ENCODE results near the gene ANTXR2. TPM values are rescaled to one million over a fixed set of nuclear protein-coding genes. Genes with fewer than 3 reads are reported as not detected.

The ANTXR2 gene
- total RNA-seq, 1 donor from 2014 or later: 64.6 TPM

DNA sequence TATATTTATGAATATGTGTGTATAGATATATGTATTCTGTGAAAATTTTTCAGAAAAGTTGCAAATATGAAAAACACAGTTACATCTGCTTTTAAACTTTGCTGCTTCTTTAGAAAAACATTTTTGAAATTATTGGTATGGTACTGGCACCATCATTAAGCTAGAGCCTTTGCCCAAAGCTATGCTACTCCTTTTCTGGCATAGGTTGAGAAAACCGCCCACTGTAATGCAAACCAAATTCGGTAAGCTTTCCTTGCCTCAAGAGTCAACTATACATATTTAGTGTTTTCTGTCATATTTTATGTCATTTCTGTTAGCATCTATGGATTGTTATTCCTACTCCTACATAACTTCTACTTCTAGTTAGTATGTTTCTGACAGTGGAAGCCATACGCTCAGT, 50.7 kb downstream of the ANTXR2 start:
- Histone ChIP-seq H3K27me3 (no peaks in the 10 kb centered on the region), H3K4me3 (no peak overlapping the region), H3K36me3 (peaks cover 0 to 6% of the 10 kb centered on the region in 2 donors), H3K9me3 (no peaks in the 10 kb centered on the region), H3K27ac (no peak overlapping the region), H3K4me1 (peaks cover 13% of the 10 kb centered on the region)
- TF ChIP-seq POLR2AphosphoS5 (IDR thresholded peaks at IDR 0.05; ENCODE audit: insufficient read depth in 1 of 2, low read depth in 1 of 2) (no peak), POLR2A (IDR thresholded peaks at IDR 0.05) (no peak)
- TF ChIP-seq, protein P1, sequence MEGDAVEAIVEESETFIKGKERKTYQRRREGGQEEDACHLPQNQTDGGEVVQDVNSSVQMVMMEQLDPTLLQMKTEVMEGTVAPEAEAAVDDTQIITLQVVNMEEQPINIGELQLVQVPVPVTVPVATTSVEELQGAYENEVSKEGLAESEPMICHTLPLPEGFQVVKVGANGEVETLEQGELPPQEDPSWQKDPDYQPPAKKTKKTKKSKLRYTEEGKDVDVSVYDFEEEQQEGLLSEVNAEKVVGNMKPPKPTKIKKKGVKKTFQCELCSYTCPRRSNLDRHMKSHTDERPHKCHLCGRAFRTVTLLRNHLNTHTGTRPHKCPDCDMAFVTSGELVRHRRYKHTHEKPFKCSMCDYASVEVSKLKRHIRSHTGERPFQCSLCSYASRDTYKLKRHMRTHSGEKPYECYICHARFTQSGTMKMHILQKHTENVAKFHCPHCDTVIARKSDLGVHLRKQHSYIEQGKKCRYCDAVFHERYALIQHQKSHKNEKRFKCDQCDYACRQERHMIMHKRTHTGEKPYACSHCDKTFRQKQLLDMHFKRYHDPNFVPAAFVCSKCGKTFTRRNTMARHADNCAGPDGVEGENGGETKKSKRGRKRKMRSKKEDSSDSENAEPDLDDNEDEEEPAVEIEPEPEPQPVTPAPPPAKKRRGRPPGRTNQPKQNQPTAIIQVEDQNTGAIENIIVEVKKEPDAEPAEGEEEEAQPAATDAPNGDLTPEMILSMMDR (IDR thresholded peaks at IDR 0.05): no peak
- intact Hi-C loops (cut with DNase I): no loop called here
- DNase-seq (ENCODE audit: extremely low spot score in 2 of 2): no peak

DNA sequence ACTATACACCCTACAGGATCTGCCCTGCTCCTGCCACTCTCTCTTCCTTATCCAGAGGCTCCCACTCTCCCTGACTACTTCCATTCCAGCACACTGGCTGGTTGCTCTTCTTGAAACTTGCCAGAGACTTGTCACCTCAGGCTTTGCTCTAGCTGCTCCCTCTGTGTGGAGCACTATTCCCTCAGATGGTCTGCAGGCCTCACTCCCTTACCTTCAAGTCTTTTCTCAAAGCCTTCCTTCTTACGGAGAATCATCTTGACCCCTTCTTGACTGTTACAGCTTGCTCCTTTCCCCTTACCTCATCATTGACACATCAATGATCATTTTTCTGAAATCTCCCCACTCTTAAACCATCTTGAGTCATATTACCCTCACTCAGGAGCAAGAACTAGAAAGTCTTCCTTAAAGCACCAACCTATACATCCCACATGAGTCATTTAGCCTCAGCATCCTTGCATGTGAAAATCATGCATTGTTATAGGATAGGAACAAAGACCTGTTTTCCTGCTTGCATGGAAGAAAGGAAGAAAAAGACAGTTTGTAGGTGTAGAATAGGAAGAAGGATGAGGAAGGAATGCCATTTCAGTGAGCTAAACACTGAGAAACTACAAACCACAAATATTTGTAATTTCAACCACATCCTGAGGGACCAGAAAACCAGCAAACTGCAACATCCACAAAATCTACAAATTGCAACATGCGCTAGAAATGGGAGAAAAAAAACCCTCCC, 55.7 kb downstream of the ANTXR2 start:
- H3K27me3 ChIP-seq: no peaks in the 10 kb centered on the region
- H3K9me3 ChIP-seq: no peaks in the 10 kb centered on the region
- TF ChIP-seq, protein P1 (IDR thresholded peaks at IDR 0.05): no peak
- TF ChIP-seq POLR2A (IDR thresholded peaks at IDR 0.05) (no peak), POLR2AphosphoS5 (IDR thresholded peaks at IDR 0.05; ENCODE audit: insufficient read depth in 1 of 2, low read depth in 1 of 2) (no peak)
- intact Hi-C loops (cut with DNase I): no loop called here
- H3K36me3 ChIP-seq: peaks cover 0 to 6% of the 10 kb centered on the region in 2 donors
- no peak for DNase-seq (ENCODE audit: extremely low spot score in 2 of 2)
- H3K4me3 ChIP-seq: no peak overlapping the region
- peaks cover 45% of the 10 kb centered on the region for H3K4me1 ChIP-seq
- H3K27ac ChIP-seq: peak overlapping the region; percentile 53

DNA sequence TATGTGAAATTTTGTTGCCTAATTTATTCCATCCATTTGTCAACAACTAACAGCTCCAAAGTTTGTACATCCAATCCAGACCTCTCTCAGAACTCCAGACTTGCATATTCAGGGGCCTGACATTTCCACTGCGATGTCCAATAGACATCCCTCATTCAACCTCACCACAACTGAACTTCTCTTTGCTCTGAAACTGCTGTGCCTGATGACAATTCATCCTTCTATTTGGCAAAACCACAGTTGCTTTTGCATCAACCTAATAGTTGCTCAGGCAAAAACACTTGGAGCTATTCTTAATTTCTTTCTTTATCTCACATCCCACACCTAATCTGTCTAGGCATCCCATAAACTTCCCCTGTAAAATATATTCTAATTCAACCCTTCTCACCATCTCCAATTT, 56.5 kb downstream of the ANTXR2 start:
- TF ChIP-seq, protein P1 (IDR thresholded peaks at IDR 0.05): no peak
- TF ChIP-seq POLR2A (IDR thresholded peaks at IDR 0.05) (no peak), POLR2AphosphoS5 (IDR thresholded peaks at IDR 0.05; ENCODE audit: insufficient read depth in 1 of 2, low read depth in 1 of 2) (no peak)
- DNase-seq (ENCODE audit: extremely low spot score in 2 of 2): no peak
- no peaks in the 10 kb centered on the region for H3K27me3 ChIP-seq
- peak overlapping the region; percentile 53 for H3K27ac ChIP-seq
- H3K4me1 ChIP-seq: peaks cover 48% of the 10 kb centered on the region
- H3K4me3 ChIP-seq: no peak overlapping the region
- H3K36me3 ChIP-seq: peaks cover 0 to 6% of the 10 kb centered on the region in 2 donors
- intact Hi-C loops (cut with DNase I): no loop called here
- H3K9me3 ChIP-seq: no peaks in the 10 kb centered on the region

DNA sequence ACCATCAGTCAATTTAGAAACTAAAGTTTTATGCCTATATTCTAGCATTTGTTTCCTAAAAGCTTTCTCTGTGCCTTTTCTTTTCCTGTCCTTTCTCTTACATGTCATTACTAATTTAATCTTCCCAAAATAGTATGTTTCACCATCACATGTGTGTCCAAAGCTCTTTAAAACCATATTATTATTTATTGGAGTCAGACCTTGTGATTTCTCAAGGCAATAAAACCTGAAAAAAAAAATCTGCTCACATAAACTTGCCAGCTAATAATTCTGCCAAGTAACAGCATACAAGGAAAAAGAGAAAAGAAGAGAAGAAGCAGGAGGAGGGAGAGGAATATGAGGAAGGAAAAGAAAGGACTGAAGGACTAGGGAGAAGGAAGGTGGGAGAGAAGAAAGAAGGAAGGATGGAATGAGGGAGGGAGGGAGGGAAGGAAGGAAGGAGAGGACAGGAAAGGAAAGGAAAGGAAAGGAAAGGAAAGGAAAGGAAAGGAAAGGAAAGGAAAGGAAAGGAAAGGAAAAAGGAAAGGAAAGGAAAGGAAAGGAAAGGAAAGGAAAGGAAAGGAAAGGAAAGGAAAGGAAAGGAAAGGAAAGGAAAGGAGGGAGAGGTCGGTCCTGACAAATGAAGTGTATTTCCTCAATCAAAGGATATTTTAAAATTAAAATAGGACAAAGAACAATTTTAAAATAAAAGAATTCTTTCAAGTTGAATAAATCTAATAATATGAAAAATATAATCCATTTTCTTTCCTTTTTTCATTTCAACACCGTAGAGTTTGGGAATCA, 57.4 kb downstream of the ANTXR2 start:
- DNase-seq (ENCODE audit: extremely low spot score in 2 of 2): no peak
- Histone ChIP-seq H3K9me3 (no peaks in the 10 kb centered on the region), H3K4me3 (no peak overlapping the region), H3K27me3 (no peaks in the 10 kb centered on the region), H3K27ac (peak overlapping the region; percentile 66), H3K4me1 (peaks cover 53% of the 10 kb centered on the region), H3K36me3 (peaks cover 0 to 6% of the 10 kb centered on the region in 2 donors)
- intact Hi-C loops (cut with DNase I): no loop called here
- TF ChIP-seq, protein P1 (IDR thresholded peaks at IDR 0.05): no peak
- TF ChIP-seq POLR2AphosphoS5 (IDR thresholded peaks at IDR 0.05; ENCODE audit: insufficient read depth in 1 of 2, low read depth in 1 of 2): peak; percentile 54 to 90

DNA sequence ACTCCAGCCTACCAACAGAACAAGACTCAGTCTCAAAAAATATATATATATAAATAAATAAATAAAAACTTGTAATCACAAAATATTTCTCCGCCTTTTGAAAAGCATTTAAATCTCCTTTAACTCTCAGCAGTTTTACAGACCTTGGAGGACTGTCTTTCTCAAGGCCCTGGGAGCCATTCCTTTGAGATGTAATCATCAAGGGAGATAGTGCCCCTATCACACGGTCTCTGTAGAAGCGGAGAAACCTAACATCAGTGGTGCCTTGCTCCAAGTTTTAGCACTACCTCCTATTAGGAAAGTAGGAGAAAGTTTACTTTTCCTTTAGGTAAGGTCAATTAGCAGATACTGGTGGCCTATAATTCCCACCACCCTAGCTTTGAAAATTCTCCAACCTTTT, 58.5 kb downstream of the ANTXR2 start:
- Histone ChIP-seq H3K27me3 (no peaks in the 10 kb centered on the region), H3K36me3 (peaks cover 0 to 6% of the 10 kb centered on the region in 2 donors), H3K4me3 (no peak overlapping the region), H3K9me3 (no peaks in the 10 kb centered on the region), H3K4me1 (peaks cover 53% of the 10 kb centered on the region), H3K27ac (peak overlapping the region; percentile 66)
- TF ChIP-seq POLR2AphosphoS5 (IDR thresholded peaks at IDR 0.05; ENCODE audit: insufficient read depth in 1 of 2, low read depth in 1 of 2): no peak
- TF ChIP-seq POLR2A (IDR thresholded peaks at IDR 0.05): no peak
- TF ChIP-seq, protein P1 (IDR thresholded peaks at IDR 0.05): no peak
- no peak for DNase-seq (ENCODE audit: extremely low spot score in 2 of 2)
- intact Hi-C loops (cut with DNase I): no loop called here

Data from vagina (tissue), 2 donors.